HCT116 (cell line): ENCODE data around the gene TMA16.

Experiments
- ATF3 ChIP-seq: IDR thresholded peaks from 2 replicates; pipeline ENCODE4 v1.6.1; 2012
- CTCF ChIP-seq, 3 experiments: fragments of 200-600 bp in 1 of 3; sonication (generic) in 1 of 3; IDR thresholded peaks in 2 of 3; conservative IDR thresholded peaks in 1 of 3; 2 replicates each; pipeline ENCODE4 v1.5.1; 2012 to 2017; ENCODE audit warnings: low read depth in 2 of 3, low read length in 2 of 3, antibody characterized with exemption in 1 of 3, borderline replicate concordance in 1 of 3, control low read depth in 1 of 3, mild to moderate bottlenecking in 1 of 3, mixed read lengths in 1 of 3, mixed run types in 1 of 3, moderate library complexity in 1 of 3; ENCODE audit not compliant: insufficient read depth in 1 of 3
- EZH2 ChIP-seq: fragments of 200-600 bp; sonication (generic); IDR thresholded peaks from 2 replicates; pipeline ENCODE4 v1.6.1; 2017; ENCODE audit warnings: antibody characterized with exemption, mixed run types
- FOSL1 ChIP-seq: IDR thresholded peaks from 2 replicates; pipeline ENCODE4 v1.6.1; 2012; ENCODE audit warnings: low read depth
- POLR2A ChIP-seq: IDR thresholded peaks from 2 replicates; pipeline ENCODE4 v1.7.0; 2011; ENCODE audit warnings: borderline replicate concordance; ENCODE audit not compliant: insufficient read depth, insufficient read length; ENCODE audit errors: extremely low read depth
- POLR2AphosphoS5 ChIP-seq: IDR thresholded peaks from 2 replicates; pipeline ENCODE4 v1.6.1; 2011; ENCODE audit warnings: mild to moderate bottlenecking, low read depth, low read length, moderate library complexity
- SP1 ChIP-seq: IDR thresholded peaks from 2 replicates; pipeline ENCODE4 v1.6.1; 2012; ENCODE audit warnings: low read depth
- YY1 ChIP-seq: IDR thresholded peaks from 2 replicates; pipeline ENCODE4 v1.6.1; 2011; ENCODE audit warnings: low read length, low read depth, moderate library complexity, mild to moderate bottlenecking; ENCODE audit not compliant: insufficient replicate concordance; ENCODE audit errors: extremely low read depth
- ZFX ChIP-seq: fragments of 450-650 bp; IDR thresholded peaks from 2 replicates; pipeline ENCODE4 v1.6.1; 2017

GRCh38 chr4:163473576-163473975 is 20.9 kb upstream of the TMA16 start, which contains the start of gene TKTL2:
- TF ChIP-seq SP1 (no peak), CTCF (IDR thresholded peaks at IDR 0.05 in 2 of 3, conservative IDR thresholded peaks at IDR 0.05 in 1 of 3; ENCODE audit: borderline replicate concordance in 1 of 3, insufficient read depth in 1 of 3, low read depth in 2 of 3, low read length in 2 of 3) (no peak), FOSL1 (no peak), EZH2 (no peak), ZFX (no peak), POLR2A (no peak), YY1 (no peak), POLR2AphosphoS5 (no peak), ATF3 (no peak)
